GM23338 (cell line): ENCODE data around the gene PIK3CB.

Source experiments
- CREB1 ChIP-seq: fragments of 250-450 bp; sonication (Bioruptor Pico); IDR thresholded peaks from 2 replicates; pipeline ENCODE4 v1.5.0; 2020; ENCODE audit warnings: low read depth, mild to moderate bottlenecking, moderate library complexity
- CTCF ChIP-seq, 2 experiments: fragments of 200-600 bp in 1 of 2; sonication (generic) in 1 of 2; conservative IDR thresholded peaks; 2 replicates each; pipeline versions ENCODE4 v1.5.1 to v1.6.1; 2016 to 2017; ENCODE audit warnings: antibody characterized with exemption in 2 of 2, low read depth in 2 of 2, mild to moderate bottlenecking in 2 of 2, moderate library complexity in 1 of 2
- EZH2 ChIP-seq: fragments of 200-600 bp; sonication (generic); IDR thresholded peaks from one replicate; pipeline ENCODE4 v1.8.0; 2017; ENCODE audit warnings: antibody characterized with exemption, mild to moderate bottlenecking, low read depth; ENCODE audit not compliant: unreplicated experiment
- EZH2phosphoT487 ChIP-seq: fragments of 200-600 bp; sonication (generic); IDR thresholded peaks from one replicate; pipeline ENCODE4 v1.8.1; 2018; ENCODE audit warnings: antibody characterized with exemption; ENCODE audit not compliant: unreplicated experiment
- JUNB ChIP-seq: IDR thresholded peaks from one replicate; pipeline ENCODE4 v1.6.1; 2016; ENCODE audit warnings: antibody characterized with exemption; ENCODE audit not compliant: unreplicated experiment
- NANOG ChIP-seq: IDR thresholded peaks from 2 replicates; pipeline ENCODE4 v1.6.1; 2016; ENCODE audit warnings: antibody characterized with exemption, borderline replicate concordance
- POLR2AphosphoS5 ChIP-seq: IDR thresholded peaks from 2 replicates; pipeline ENCODE4 v1.6.1; 2016; ENCODE audit warnings: antibody characterized with exemption, low read depth
- STAT1 ChIP-seq: IDR thresholded peaks from one replicate; pipeline ENCODE4 v1.6.1; 2016; ENCODE audit warnings: antibody characterized with exemption; ENCODE audit not compliant: unreplicated experiment
- ZNF114 ChIP-seq: fragments of 250-450 bp; sonication (Bioruptor Pico); IDR thresholded peaks from 2 replicates; pipeline ENCODE4 v1.5.0; 2020; ENCODE audit warnings: mild to moderate bottlenecking, moderate library complexity
- ZNF331 ChIP-seq: fragments of 250-450 bp; sonication (Bioruptor Pico); IDR thresholded peaks from 2 replicates; pipeline ENCODE4 v1.5.0; 2020; ENCODE audit warnings: low read depth, mild to moderate bottlenecking, moderate library complexity
- TF ChIP-seq, protein P1 (sequence below): IDR thresholded peaks from one replicate; pipeline ENCODE4 v1.6.1; 2018; ENCODE audit warnings: antibody characterized with exemption; ENCODE audit not compliant: unreplicated experiment
- TF ChIP-seq, protein P2 (sequence below): IDR thresholded peaks from 2 replicates; pipeline ENCODE4 v1.6.1; 2016; ENCODE audit warnings: antibody characterized with exemption
- TF ChIP-seq, protein P3 (sequence below): fragments of 250-450 bp; sonication (Bioruptor Pico); IDR thresholded peaks from 2 replicates; pipeline ENCODE4 v1.5.0; 2020; ENCODE audit warnings: mild to moderate bottlenecking, moderate library complexity

DNA sequence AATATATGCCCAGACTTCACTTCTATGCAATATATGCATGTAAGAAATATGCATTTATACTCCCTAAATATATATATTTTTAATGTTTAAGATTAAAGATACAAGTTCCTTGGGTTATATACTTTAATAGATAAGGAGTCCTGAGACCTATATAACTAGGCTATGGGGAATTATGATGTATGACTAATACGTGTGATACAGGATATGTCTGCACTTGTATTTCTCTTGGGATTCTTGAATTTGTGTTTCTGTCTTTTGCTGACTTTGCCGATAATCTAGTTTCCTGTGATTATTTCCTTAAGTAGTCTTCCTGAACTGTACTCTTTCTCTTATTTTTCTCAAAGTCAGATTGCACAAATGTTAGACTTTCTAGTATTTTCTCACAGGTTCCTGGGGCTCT lies 109.6 kb downstream of the PIK3CB start:
- TF ChIP-seq CTCF (conservative IDR thresholded peaks at IDR 0.05; ENCODE audit: low read depth in 2 of 2) (no peak), STAT1 (no peak), NANOG (no peak), EZH2 (no peak), POLR2AphosphoS5 (no peak), EZH2phosphoT487 (no peak), CREB1 (CRISPR knock-in tag) (no peak), JUNB (no peak), ZNF331 (CRISPR knock-in tag) (no peak), ZNF114 (CRISPR knock-in tag) (no peak)
- TF ChIP-seq, protein P1, sequence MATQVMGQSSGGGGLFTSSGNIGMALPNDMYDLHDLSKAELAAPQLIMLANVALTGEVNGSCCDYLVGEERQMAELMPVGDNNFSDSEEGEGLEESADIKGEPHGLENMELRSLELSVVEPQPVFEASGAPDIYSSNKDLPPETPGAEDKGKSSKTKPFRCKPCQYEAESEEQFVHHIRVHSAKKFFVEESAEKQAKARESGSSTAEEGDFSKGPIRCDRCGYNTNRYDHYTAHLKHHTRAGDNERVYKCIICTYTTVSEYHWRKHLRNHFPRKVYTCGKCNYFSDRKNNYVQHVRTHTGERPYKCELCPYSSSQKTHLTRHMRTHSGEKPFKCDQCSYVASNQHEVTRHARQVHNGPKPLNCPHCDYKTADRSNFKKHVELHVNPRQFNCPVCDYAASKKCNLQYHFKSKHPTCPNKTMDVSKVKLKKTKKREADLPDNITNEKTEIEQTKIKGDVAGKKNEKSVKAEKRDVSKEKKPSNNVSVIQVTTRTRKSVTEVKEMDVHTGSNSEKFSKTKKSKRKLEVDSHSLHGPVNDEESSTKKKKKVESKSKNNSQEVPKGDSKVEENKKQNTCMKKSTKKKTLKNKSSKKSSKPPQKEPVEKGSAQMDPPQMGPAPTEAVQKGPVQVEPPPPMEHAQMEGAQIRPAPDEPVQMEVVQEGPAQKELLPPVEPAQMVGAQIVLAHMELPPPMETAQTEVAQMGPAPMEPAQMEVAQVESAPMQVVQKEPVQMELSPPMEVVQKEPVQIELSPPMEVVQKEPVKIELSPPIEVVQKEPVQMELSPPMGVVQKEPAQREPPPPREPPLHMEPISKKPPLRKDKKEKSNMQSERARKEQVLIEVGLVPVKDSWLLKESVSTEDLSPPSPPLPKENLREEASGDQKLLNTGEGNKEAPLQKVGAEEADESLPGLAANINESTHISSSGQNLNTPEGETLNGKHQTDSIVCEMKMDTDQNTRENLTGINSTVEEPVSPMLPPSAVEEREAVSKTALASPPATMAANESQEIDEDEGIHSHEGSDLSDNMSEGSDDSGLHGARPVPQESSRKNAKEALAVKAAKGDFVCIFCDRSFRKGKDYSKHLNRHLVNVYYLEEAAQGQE = no peak
- TF ChIP-seq, protein P2, sequence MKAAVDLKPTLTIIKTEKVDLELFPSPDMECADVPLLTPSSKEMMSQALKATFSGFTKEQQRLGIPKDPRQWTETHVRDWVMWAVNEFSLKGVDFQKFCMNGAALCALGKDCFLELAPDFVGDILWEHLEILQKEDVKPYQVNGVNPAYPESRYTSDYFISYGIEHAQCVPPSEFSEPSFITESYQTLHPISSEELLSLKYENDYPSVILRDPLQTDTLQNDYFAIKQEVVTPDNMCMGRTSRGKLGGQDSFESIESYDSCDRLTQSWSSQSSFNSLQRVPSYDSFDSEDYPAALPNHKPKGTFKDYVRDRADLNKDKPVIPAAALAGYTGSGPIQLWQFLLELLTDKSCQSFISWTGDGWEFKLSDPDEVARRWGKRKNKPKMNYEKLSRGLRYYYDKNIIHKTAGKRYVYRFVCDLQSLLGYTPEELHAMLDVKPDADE = no peak
- TF ChIP-seq, protein P3, sequence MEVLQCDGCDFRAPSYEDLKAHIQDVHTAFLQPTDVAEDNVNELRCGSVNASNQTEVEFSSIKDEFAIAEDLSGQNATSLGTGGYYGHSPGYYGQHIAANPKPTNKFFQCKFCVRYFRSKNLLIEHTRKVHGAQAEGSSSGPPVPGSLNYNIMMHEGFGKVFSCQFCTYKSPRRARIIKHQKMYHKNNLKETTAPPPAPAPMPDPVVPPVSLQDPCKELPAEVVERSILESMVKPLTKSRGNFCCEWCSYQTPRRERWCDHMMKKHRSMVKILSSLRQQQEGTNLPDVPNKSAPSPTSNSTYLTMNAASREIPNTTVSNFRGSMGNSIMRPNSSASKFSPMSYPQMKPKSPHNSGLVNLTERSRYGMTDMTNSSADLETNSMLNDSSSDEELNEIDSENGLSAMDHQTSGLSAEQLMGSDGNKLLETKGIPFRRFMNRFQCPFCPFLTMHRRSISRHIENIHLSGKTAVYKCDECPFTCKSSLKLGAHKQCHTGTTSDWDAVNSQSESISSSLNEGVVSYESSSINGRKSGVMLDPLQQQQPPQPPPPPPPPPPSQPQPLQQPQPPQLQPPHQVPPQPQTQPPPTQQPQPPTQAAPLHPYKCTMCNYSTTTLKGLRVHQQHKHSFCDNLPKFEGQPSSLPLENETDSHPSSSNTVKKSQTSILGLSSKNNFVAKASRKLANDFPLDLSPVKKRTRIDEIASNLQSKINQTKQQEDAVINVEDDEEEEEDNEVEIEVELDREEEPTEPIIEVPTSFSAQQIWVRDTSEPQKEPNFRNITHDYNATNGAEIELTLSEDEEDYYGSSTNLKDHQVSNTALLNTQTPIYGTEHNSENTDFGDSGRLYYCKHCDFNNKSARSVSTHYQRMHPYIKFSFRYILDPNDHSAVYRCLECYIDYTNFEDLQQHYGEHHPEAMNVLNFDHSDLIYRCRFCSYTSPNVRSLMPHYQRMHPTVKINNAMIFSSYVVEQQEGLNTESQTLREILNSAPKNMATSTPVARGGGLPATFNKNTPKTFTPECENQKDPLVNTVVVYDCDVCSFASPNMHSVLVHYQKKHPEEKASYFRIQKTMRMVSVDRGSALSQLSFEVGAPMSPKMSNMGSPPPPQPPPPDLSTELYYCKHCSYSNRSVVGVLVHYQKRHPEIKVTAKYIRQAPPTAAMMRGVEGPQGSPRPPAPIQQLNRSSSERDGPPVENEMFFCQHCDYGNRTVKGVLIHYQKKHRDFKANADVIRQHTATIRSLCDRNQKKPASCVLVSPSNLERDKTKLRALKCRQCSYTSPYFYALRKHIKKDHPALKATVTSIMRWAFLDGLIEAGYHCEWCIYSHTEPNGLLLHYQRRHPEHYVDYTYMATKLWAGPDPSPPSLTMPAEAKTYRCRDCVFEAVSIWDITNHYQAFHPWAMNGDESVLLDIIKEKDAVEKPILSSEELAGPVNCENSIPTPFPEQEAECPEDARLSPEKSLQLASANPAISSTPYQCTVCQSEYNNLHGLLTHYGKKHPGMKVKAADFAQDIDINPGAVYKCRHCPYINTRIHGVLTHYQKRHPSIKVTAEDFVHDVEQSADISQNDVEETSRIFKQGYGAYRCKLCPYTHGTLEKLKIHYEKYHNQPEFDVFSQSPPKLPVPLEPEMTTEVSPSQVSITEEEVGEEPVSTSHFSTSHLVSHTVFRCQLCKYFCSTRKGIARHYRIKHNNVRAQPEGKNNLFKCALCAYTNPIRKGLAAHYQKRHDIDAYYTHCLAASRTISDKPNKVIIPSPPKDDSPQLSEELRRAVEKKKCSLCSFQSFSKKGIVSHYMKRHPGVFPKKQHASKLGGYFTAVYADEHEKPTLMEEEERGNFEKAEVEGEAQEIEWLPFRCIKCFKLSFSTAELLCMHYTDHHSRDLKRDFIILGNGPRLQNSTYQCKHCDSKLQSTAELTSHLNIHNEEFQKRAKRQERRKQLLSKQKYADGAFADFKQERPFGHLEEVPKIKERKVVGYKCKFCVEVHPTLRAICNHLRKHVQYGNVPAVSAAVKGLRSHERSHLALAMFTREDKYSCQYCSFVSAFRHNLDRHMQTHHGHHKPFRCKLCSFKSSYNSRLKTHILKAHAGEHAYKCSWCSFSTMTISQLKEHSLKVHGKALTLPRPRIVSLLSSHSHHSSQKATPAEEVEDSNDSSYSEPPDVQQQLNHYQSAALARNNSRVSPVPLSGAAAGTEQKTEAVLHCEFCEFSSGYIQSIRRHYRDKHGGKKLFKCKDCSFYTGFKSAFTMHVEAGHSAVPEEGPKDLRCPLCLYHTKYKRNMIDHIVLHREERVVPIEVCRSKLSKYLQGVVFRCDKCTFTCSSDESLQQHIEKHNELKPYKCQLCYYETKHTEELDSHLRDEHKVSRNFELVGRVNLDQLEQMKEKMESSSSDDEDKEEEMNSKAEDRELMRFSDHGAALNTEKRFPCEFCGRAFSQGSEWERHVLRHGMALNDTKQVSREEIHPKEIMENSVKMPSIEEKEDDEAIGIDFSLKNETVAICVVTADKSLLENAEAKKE (CRISPR knock-in tag) = no peak
